Testis (tissue), 3 donors: ENCODE data around the gene TCF7L1. TPM values are rescaled to one million over a fixed set of nuclear protein-coding genes. Genes with fewer than 3 reads are reported as not detected.
A peak's percentile ranks its signal among the peaks of the same experiment; 100 is the strongest.

Experiments
- DNase-seq: peaks from one replicate; pipeline ENCODE4 v3.0.0-alpha.2; 2019
- H3K27ac ChIP-seq, 2 donors: fragments of 200-600 bp; sonication (generic); one replicate each; pipeline ENCODE4 v1.5.1; 2019
- H3K27me3 ChIP-seq: fragments of 200-600 bp; sonication (generic); one replicate; pipeline ENCODE4 v1.5.1; 2019
- H3K36me3 ChIP-seq: fragments of 200-600 bp; sonication (generic); one replicate; pipeline ENCODE4 v1.5.1; 2017; ENCODE audit warnings: low read depth; ENCODE audit errors: missing control alignments
- H3K4me1 ChIP-seq: fragments of 200-600 bp; sonication (generic); one replicate; pipeline ENCODE4 v1.5.1; 2019
- H3K4me3 ChIP-seq, 2 donors: fragments of 200-600 bp; sonication (generic); one replicate each; pipeline ENCODE4 v1.5.1; 2017 to 2019
- H3K9me3 ChIP-seq: fragments of 200-600 bp; sonication (generic); one replicate; pipeline ENCODE4 v1.5.1; 2017
- POLR2A ChIP-seq: fragments of 450-650 bp; IDR thresholded peaks from one replicate; pipeline ENCODE4 v1.6.1; 2017; ENCODE audit warnings: antibody characterized with exemption, mild to moderate bottlenecking, moderate library complexity
- WGBS, 2 donors: methylation state at CpG; one replicate each; pipeline ENCODE4 v1.1.5; 2018; 5-methylcytosine and 5-hydroxymethylcytosine counted together
- intact Hi-C: fragments of 100-400 bp; cut with DNase I; formaldehyde crosslinking; loops from one replicate; pipeline ENCODE4 v1.15.1; 2023; ENCODE audit warnings: low total_unique reads
- polyA plus RNA-seq: library from polyadenylated mRNA; stranded (reverse); fragments of 350-450 nt; fragmentation: Illumina TruSeq; extraction: RNeasy Lipid Tissue Mini Kit (QIAGEN cat#74804); gene quantifications from one replicate; pipeline ENCODE4 v1.2.3, GENCODE V29; 2014; ENCODE audit warnings: low read depth, low replicate concordance; ENCODE audit not compliant: insufficient read depth
- small RNA-seq, 2 donors: library from RNA; depleted of rRNA; stranded (forward); fragments of <200 nt; gene quantifications; one replicate each; pipeline ENCODE3, GENCODE V24; 2016
- total RNA-seq, 2 donors: library from RNA; depleted of rRNA; stranded (reverse); fragments of >200 nt; gene quantifications; one replicate each; pipeline ENCODE4 v1.2.3, GENCODE V29; 2016
- TF ChIP-seq, protein P1 (sequence below), 3 experiments: fragments of 450-650 bp in 2 of 3; fragments of 200-600 bp in 1 of 3; sonication (generic) in 1 of 3; IDR thresholded peaks; one replicate each; pipeline ENCODE4 v1.5.1; 2016 to 2019; ENCODE audit warnings: antibody characterized with exemption in 3 of 3, mild to moderate bottlenecking in 2 of 3, moderate library complexity in 1 of 3

TCF7L1 gene
- total and polyA plus RNA-seq, 3 donors from 2014 or later, result 6.7 to 11.9 (median 6.7) TPM

DNA sequence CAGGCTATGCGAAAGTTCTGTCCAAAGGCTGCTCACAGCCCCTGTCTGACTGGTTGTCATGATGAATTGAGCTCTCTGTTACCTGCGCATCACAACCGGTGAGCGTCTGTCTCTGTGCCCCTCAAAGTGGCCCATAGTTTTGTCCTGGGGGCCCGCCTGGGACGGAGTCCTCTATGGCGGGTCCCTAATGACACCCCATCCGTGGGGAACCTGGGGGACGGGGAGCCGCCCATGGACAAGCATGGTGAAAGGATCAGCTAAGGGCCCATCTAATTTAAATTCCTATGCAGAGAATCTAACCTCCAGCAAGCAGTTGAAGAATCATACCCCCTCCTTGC, 221.8 kb downstream of the TCF7L1 start:
- H3K27ac ChIP-seq, result peak overlapping the region; percentile 82 to 84
- TF ChIP-seq POLR2A, result no peak
- TF ChIP-seq, protein P1, sequence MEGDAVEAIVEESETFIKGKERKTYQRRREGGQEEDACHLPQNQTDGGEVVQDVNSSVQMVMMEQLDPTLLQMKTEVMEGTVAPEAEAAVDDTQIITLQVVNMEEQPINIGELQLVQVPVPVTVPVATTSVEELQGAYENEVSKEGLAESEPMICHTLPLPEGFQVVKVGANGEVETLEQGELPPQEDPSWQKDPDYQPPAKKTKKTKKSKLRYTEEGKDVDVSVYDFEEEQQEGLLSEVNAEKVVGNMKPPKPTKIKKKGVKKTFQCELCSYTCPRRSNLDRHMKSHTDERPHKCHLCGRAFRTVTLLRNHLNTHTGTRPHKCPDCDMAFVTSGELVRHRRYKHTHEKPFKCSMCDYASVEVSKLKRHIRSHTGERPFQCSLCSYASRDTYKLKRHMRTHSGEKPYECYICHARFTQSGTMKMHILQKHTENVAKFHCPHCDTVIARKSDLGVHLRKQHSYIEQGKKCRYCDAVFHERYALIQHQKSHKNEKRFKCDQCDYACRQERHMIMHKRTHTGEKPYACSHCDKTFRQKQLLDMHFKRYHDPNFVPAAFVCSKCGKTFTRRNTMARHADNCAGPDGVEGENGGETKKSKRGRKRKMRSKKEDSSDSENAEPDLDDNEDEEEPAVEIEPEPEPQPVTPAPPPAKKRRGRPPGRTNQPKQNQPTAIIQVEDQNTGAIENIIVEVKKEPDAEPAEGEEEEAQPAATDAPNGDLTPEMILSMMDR (IDR thresholded peaks at IDR 0.05), result no peak
- 0 to 4% methylated on average over 1 to 9 of the region's 10 CpGs for WGBS, 2 donors
- intact Hi-C loops, result no loop called here
- no peaks in the 10 kb centered on the region for H3K9me3 ChIP-seq
- H3K4me1 ChIP-seq, result peaks cover 9% of the 10 kb centered on the region
- H3K4me3 ChIP-seq, result peak overlapping the region; percentile 80 to 85
- H3K36me3 ChIP-seq, result no peaks in the 10 kb centered on the region
- H3K27me3 ChIP-seq, result no peaks in the 10 kb centered on the region
- DNase-seq, result no peak

DNA sequence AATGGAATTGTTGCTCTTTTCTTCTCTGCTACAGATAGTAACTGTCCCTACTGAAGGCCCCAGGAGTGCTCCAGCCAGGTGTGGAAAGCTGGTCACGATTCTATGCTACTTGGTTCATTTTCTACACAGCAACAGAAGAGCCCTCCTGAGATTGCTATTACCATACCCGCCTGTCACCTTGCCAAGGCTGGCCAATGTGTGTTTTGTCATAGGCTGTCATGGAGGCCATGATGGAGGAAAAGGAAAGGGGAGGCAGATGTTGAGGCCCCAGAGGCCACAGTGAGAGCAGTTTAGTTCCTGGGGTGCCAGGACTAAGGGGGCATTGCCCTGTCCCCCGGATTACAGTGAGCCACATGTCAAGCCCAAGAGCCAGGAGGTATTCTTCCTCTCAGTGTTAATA, 222.3 kb downstream of the TCF7L1 start:
- Histone ChIP-seq H3K27me3 (no peaks in the 10 kb centered on the region), H3K27ac (no peak overlapping the region), H3K9me3 (no peaks in the 10 kb centered on the region), H3K4me3 (peak overlapping the region in 1 of 2 donors; percentile 80), H3K36me3 (no peaks in the 10 kb centered on the region), H3K4me1 (peaks cover 9% of the 10 kb centered on the region)
- intact Hi-C loops, result no loop called here
- TF ChIP-seq POLR2A, result no peak
- TF ChIP-seq, protein P1 (IDR thresholded peaks at IDR 0.05), result no peak
- WGBS, 2 donors, result 65 to 69% methylated on average over 3 of the region's 3 CpGs
- DNase-seq, result no peak

DNA sequence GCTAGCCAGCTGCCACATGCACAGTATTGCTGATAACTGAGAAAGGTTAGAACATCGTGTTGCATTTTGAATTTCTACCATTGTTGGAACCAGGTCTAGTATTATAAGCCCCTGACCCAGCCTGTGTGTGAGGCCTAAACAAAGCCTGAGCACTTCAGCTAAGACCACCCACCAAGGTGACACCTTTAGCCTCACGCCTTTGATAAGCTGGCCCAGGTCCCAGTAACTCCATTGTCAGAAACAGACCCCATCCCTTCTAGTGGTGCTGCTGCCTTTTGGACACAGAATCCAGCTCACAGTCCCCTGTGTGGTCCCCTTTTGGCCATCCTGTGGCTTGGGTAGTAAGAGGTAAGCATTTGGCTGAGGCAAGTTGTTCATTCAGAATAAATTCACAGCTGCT, 223.0 kb downstream of the TCF7L1 start:
- Histone ChIP-seq H3K36me3 (no peaks in the 10 kb centered on the region), H3K4me1 (peaks cover 9% of the 10 kb centered on the region), H3K27ac (no peak overlapping the region), H3K27me3 (no peaks in the 10 kb centered on the region), H3K4me3 (no peak overlapping the region), H3K9me3 (no peaks in the 10 kb centered on the region)
- WGBS, 2 donors, result 68 to 69% methylated on average over 2 of the region's 2 CpGs
- no peak for DNase-seq
- TF ChIP-seq, protein P1 (IDR thresholded peaks at IDR 0.05), result no peak
- TF ChIP-seq POLR2A, result no peak
- intact Hi-C loops, result no loop called here

DNA sequence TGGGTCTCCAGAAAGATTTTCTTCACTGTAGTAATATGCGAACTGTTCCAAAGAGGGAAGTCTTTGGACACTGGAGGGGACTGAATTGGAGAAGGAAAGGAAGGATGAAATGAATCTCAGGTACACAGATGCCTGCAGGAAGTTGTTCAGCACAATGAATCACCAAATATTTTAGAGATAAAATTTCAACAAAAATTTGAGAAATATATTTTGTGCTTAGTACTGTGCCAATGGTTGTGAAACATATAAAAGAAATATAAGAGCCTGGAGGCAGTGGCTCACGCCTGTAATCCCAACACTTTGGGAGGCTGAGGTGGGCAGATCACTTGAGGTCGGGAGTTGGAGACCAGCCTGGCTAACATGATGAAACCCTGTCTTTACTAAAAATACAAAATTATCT, 224.5 kb downstream of the TCF7L1 start:
- intact Hi-C loops, result no loop called here
- H3K4me1 ChIP-seq, result peaks cover 9% of the 10 kb centered on the region
- no peaks in the 10 kb centered on the region for H3K9me3 ChIP-seq
- WGBS, 2 donors, result 88 to 90% methylated on average over 3 of the region's 3 CpGs
- H3K36me3 ChIP-seq, result no peaks in the 10 kb centered on the region
- DNase-seq, result no peak
- H3K27ac ChIP-seq, result no peak overlapping the region
- H3K27me3 ChIP-seq, result no peaks in the 10 kb centered on the region
- no peak overlapping the region for H3K4me3 ChIP-seq
- no peak for TF ChIP-seq POLR2A
- TF ChIP-seq, protein P1 (IDR thresholded peaks at IDR 0.05), result no peak

Small RNAs within 50 kb of the gene (small RNA-seq; reads per million reads assigned to genes)
- 0 reads per million in 2 donors for gene AC093162.1
- 0 reads per million in 2 donors for gene RF00019
- 0 reads per million in 2 donors for gene RNU6-674P

Other genes starting within 250 kb of the TCF7L1 start
- gene TMSB10, start 227.7 kb upstream of the TCF7L1 start, total RNA-seq, result 1,000 to 10,000 TPM; 2,819 to 3,571 TPM
- 1,824 TPM for gene TMSB10, start 227.7 kb upstream of the TCF7L1 start, polyA plus RNA-seq
- 10 to 100 TPM; 53.9 to 56.9 TPM for gene KCMF1, start 162.2 kb upstream of the TCF7L1 start, total RNA-seq
- 141 TPM for gene KCMF1, start 162.2 kb upstream of the TCF7L1 start, polyA plus RNA-seq
- gene TGOLN2, start 194.6 kb downstream of the TCF7L1 start, total RNA-seq, result 100 to 1,000 TPM; 115 to 143 TPM
- gene TGOLN2, start 194.6 kb downstream of the TCF7L1 start, polyA plus RNA-seq, result 80.6 TPM
- gene RETSAT, start 221.1 kb downstream of the TCF7L1 start, total RNA-seq, result 10 to 100 TPM; 54.0 to 60.5 TPM
- 49.7 TPM for gene RETSAT, start 221.1 kb downstream of the TCF7L1 start, polyA plus RNA-seq
- 10 to 100 TPM; 38.4 to 51.6 TPM for gene ELMOD3, start 221.4 kb downstream of the TCF7L1 start, total RNA-seq
- 26.2 TPM for gene ELMOD3, start 221.4 kb downstream of the TCF7L1 start, polyA plus RNA-seq